Subcutaneous adipose tissue (tissue), 4 donors: ENCODE data around the gene SLC7A6OS. TPM values are rescaled to one million over a fixed set of nuclear protein-coding genes. Genes with fewer than 3 reads are reported as not detected.

Source experiments
- total RNA-seq, 4 donors: library from RNA; depleted of rRNA; stranded (reverse); fragments of >200 nt; gene quantifications; one replicate each; pipeline ENCODE4 v1.1.0, GENCODE V29; 2016
- TF ChIP-seq, protein P1 (sequence below): fragments of 450-650 bp; IDR thresholded peaks from one replicate; pipeline ENCODE4 v1.5.1; 2016; ENCODE audit warnings: low read depth, mild to moderate bottlenecking, control low read depth, antibody characterized with exemption, moderate library complexity

SLC7A6OS gene
- total RNA-seq, 4 donors from 2014 or later = 10.4 to 16.8 (median 14.8) TPM

DNA sequence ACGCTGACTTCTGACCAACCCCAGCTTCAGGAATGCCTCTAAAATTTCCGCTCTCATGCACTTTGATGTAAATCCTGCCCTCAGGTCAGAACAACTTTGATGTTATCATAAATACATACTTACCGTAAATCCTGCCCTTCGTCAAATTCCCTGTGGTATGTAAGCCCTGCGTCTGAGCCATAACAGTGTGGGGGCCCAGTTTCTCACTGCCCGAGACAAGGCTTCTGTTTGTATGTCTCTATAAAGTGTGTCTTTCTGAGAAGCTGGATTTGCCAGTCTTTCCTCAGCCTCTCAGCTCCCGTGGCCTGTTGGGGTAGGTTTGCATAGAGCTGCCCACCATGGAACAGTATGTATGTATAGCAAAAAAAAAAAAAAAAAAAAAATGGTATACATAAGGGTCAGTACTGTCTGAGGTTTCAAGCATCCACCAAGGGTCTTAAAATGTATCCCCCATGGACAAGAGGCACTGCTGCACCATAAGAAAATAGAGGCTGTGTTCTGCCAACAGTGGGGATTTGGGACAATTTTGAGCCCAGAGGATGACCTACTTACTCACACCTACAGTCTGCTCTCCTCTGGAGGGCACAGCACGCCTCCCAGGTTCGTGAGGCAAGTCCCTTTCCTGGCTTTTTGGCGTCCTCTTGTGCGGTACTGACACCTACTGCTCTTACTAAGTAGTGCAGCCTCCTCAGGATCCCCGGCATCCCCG, 17.6 kb upstream of the SLC7A6OS start:
- TF ChIP-seq, protein P1, sequence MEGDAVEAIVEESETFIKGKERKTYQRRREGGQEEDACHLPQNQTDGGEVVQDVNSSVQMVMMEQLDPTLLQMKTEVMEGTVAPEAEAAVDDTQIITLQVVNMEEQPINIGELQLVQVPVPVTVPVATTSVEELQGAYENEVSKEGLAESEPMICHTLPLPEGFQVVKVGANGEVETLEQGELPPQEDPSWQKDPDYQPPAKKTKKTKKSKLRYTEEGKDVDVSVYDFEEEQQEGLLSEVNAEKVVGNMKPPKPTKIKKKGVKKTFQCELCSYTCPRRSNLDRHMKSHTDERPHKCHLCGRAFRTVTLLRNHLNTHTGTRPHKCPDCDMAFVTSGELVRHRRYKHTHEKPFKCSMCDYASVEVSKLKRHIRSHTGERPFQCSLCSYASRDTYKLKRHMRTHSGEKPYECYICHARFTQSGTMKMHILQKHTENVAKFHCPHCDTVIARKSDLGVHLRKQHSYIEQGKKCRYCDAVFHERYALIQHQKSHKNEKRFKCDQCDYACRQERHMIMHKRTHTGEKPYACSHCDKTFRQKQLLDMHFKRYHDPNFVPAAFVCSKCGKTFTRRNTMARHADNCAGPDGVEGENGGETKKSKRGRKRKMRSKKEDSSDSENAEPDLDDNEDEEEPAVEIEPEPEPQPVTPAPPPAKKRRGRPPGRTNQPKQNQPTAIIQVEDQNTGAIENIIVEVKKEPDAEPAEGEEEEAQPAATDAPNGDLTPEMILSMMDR = no peak

GRCh38 chr16:68324780-68325357, 14.1 kb upstream of the SLC7A6OS start:
- TF ChIP-seq, protein P1 = no peak

GRCh38 chr16:68324336-68324735, 13.6 kb upstream of the SLC7A6OS start:
- TF ChIP-seq, protein P1 = no peak

DNA sequence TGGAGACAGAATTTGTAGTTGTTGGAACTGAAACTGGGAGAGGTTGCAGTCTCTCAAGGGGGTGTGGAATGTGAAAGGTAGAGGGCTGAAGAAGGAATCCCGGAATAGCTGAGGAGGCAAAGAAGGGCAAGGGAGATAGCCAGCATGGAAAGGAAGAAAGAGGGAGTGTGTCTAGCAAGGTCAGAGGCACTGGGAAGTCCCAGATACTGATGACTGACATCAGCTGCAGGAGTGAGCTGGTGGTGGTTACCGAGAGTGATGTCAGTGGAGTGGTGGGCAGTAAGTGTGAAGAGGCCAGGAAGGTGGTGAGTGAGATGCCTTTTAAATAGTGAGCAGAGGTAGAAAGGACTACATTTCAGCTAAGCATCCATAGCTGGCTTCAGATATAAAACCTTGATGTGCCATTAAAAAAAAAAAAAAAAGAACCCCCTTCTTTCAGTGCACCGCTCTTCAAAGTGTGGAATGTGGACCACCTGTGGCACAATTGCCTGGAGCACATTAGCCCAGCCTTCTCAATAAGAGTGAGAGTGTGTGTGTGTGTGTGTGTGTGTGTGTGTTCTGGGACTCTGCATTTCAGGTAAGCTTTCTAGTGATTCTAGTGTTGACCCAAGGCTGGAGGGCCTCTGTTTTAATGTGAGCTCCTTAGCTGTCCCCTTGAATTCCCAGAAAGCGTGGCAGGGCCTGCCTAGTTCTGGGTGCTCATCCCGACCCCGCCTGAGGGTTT, 8.6 kb upstream of the SLC7A6OS start:
- TF ChIP-seq, protein P1 = no peak

GRCh38 chr16:68313116-68313515, 2.4 kb upstream of the SLC7A6OS start:
- TF ChIP-seq, protein P1 = no peak

DNA sequence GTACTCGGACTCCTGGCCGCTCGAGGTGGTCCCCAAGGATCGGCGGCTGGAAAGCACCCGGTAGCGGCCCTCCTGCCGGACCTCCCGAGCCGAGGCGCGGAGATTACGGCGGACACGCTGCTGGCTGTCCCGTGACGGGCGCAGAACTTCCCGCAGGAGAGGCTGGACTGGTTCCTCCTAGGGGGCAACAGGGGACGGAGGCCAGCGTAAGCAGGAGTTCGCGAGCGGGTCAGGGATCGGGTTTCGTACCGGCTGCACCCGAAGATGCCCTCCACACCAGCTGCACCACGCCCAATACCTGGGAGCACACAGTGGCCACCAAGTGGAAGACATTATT, 341 bp downstream of the SLC7A6OS start:
- TF ChIP-seq, protein P1 = no peak

GRCh38 chr16:68309799-68310198, 947 bp downstream of the SLC7A6OS start:
- TF ChIP-seq, protein P1 = no peak
